ENCODE data around the gene MYOF.

The MYOF gene

GRCh38 chr10:93261089-93261488, 221.0 kb downstream of the MYOF start:
- DNase-seq (ENCODE audit: low read depth, low spot score): no peak

- no peak for DNase-seq (ENCODE audit: low read depth, low spot score)
These were observed 223.0 kb downstream of the MYOF start for GRCh38 chr10:93259126-93259525.

All from iPS DF 19.7 (cell line).